Nephron (organoid): ENCODE data around the gene HCFC1R1.
A peak's percentile ranks its signal among the peaks of the same experiment; 100 is the strongest.
"Not testable (repeated sequence)": the region's sequence is repeated elsewhere in the genome, so short reads cannot be mapped to it uniquely, and the experiment has no call there.

Source experiments
- H3K27ac Mint-ChIP-seq, 3 experiments: 2 replicates each; pipeline ENCODE4 v1.8.0; 2020; ENCODE audit warnings: mixed read lengths in 3 of 3, mild to moderate bottlenecking in 2 of 3, moderate library complexity in 1 of 3
- H3K27me3 Mint-ChIP-seq: 2 replicates; pipeline ENCODE4 v1.8.0; 2021; ENCODE audit warnings: low read depth, mild to moderate bottlenecking, moderate library complexity, mixed read lengths
- H3K36me3 Mint-ChIP-seq: 2 replicates; pipeline ENCODE4 v1.8.0; 2020; ENCODE audit warnings: low read depth, mixed read lengths
- H3K4me1 Mint-ChIP-seq: 2 replicates; pipeline ENCODE4 v1.8.0; 2020; ENCODE audit warnings: mixed read lengths
- H3K4me3 Mint-ChIP-seq, 3 experiments: 2 replicates each; pipeline ENCODE4 v1.8.0; 2020; ENCODE audit warnings: mild to moderate bottlenecking in 3 of 3, mixed read lengths in 3 of 3, moderate library complexity in 2 of 3
- H3K9me3 Mint-ChIP-seq: 2 replicates; pipeline ENCODE4 v1.8.0; 2020; ENCODE audit warnings: mixed read lengths
- TF ChIP-seq, protein P1 (sequence below), 3 experiments: fragments of 200-600 bp; sonication (generic); IDR thresholded peaks; one replicate each; pipeline ENCODE4 v1.5.0; 2021; ENCODE audit warnings: antibody characterized with exemption in 3 of 3; ENCODE audit not compliant: unreplicated experiment in 3 of 3

The HCFC1R1 gene, protein sequence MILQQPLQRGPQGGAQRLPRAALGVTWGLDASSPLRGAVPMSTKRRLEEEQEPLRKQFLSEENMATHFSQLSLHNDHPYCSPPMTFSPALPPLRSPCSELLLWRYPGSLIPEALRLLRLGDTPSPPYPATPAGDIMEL

DNA sequence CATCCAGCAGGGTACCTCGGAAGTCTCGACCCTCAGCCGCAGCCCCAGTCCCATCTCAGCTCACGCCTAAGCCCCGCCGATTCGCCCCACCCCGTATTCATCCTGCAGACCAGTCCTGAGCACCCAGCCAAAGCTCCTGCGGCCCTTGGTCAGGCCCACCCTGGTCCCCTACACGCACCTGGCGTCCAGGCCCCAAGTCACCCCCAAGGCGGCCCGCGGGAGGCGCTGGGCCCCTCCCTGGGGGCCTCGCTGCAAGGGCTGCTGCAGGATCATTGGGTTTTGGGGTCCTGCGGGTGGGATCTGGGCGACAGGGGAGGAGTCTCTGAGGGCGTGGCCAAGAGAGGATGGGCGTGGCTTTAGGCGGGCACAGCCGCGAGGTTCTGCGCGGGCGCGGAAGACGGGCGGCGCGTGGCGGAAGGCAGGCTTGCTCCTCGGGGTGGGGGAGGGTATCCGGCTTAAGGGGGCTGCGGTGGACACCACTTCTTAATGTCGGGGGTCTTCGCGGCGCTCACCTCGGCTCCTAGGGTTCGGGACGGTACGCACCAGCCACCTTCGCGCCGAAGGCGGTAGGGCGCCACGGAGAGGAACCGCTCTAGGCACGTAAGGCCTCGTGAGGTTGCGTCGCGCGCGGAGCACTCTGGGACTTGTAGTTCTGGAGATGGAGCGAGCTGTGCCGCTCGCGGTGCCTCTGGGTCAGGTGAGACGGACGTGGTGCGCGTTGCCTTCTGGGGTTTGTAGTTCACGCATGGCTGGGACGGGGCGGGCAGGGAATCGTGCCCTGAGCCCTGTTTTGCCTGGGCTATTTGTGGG, at the start of gene HCFC1R1, which contains the start of gene THOC6:
Gene HCFC1R1, minus strand, starts transcription at position 274 of the 810 bp plus-strand sequence. Its CDS starts 1 bp downstream, at position 273.
Gene THOC6, plus strand, starts transcription at position 367 of the 810 bp plus-strand sequence. Its CDS starts 292 bp downstream, at position 659.
- peaks cover 17% of the 10 kb centered on the region for H3K27me3 Mint-ChIP-seq
- peak within 1 kb of the TSS; percentile 90 to 92 (median 92) for H3K4me3 Mint-ChIP-seq
- peaks cover 33% of the 10 kb centered on the region for H3K4me1 Mint-ChIP-seq
- H3K9me3 Mint-ChIP-seq, result no peaks in the 10 kb centered on the region
- TF ChIP-seq, protein P1, sequence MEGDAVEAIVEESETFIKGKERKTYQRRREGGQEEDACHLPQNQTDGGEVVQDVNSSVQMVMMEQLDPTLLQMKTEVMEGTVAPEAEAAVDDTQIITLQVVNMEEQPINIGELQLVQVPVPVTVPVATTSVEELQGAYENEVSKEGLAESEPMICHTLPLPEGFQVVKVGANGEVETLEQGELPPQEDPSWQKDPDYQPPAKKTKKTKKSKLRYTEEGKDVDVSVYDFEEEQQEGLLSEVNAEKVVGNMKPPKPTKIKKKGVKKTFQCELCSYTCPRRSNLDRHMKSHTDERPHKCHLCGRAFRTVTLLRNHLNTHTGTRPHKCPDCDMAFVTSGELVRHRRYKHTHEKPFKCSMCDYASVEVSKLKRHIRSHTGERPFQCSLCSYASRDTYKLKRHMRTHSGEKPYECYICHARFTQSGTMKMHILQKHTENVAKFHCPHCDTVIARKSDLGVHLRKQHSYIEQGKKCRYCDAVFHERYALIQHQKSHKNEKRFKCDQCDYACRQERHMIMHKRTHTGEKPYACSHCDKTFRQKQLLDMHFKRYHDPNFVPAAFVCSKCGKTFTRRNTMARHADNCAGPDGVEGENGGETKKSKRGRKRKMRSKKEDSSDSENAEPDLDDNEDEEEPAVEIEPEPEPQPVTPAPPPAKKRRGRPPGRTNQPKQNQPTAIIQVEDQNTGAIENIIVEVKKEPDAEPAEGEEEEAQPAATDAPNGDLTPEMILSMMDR (IDR thresholded peaks at IDR 0.05; ENCODE audit: unreplicated experiment in 3 of 3), result no peak
- H3K36me3 Mint-ChIP-seq, result peaks cover 12% of the 10 kb centered on the region
- H3K27ac Mint-ChIP-seq, result peak within 1 kb of the TSS; percentile 85 to 96 (median 94)

DNA sequence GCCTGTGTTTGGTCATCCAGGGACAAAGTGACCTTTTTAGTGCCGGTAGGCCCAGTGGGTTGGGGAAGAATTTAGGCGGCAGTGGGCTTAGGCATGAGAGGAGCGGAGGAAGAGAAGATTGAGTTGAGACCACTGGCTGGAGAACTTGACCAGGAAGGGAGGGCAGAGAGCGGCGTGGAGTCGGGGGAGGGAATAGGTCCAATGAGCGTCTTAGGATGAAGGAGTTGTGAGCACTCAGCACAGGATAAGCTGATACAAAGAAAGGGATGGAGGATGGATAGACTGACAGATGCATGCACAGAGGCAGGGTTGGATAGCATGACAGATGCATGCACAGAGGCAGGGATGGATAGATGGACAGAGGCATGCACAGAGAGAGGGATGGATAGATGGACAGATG, 49.7 kb upstream of the HCFC1R1 start:
- Mint-ChIP-seq H3K36me3 (no peaks in the 10 kb centered on the region), H3K4me3 (no peak overlapping the region)
- TF ChIP-seq, protein P1 (IDR thresholded peaks at IDR 0.05; ENCODE audit: unreplicated experiment in 3 of 3), result no peak

DNA sequence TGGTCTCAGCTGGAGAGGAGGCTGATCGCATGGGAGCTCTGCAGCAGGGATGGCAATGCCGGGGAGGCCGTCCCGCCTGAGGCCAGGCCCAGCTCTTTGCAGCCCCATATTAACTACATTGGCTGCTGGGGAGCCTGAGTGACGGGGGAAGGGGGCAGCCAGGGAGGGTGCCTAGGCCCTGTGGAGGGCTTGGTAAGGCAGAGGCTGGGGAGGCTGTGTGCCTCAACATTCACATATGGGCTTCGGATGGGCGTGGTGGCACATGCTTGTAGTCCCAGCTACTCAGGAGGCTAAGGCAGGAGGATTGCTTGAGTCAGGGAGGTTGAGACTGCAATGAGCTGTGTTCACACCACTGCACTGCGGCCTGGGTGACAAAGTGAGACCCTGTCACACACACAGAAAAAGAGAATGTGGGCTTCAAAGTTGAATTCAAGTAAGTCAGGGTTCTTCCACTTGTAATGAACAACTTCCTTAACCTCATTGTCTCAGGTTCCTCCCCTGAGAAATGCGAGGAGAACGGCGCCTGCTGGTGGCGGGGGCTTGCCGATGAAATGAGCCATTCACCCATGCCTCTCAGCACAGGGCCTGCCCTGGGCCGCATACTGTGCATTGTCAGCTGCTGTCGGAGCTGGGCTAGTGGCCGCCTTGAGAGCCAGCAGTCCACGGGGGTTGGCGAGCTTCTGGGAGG, 49.0 kb upstream of the HCFC1R1 start:
- H3K27ac Mint-ChIP-seq, H3K36me3 Mint-ChIP-seq, H3K9me3 Mint-ChIP-seq, H3K4me1 Mint-ChIP-seq, H3K4me3 Mint-ChIP-seq: not testable (repeated sequence)
- H3K27me3 Mint-ChIP-seq, result peaks cover 23% of the 10 kb centered on the region

More for the DNA sequence above, 49.7 kb upstream of the HCFC1R1 start:
- Mint-ChIP-seq H3K27ac (no peak overlapping the region), H3K27me3 (peaks cover 23% of the 10 kb centered on the region), H3K4me1 (peaks cover 9% of the 10 kb centered on the region), H3K9me3 (no peaks in the 10 kb centered on the region)

DNA sequence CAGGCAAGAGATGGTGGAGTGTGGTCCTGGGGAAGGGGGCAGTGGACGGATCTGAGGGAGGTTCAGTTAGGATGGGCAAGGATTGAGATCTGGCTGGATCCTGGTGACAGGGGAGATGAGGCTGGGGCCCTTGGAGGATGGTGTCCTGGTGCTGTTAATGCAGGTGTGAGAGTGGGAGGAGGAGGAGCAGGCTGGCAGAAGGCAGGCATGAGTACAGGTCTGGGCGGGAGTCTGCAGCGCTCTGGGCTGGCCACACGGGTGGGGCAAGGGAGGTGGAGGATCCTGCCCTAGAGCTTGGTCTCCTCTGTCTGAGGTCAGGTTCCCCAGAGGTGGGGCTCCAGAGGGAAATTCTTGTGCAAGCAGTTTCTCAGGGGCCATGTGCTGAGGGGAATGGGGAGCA, 48.4 kb upstream of the HCFC1R1 start:
- not testable (repeated sequence) for H3K9me3 Mint-ChIP-seq, H3K4me3 Mint-ChIP-seq, H3K36me3 Mint-ChIP-seq, H3K27ac Mint-ChIP-seq
- Mint-ChIP-seq H3K27me3 (peaks cover 23% of the 10 kb centered on the region), H3K4me1 (peaks cover 11% of the 10 kb centered on the region)

DNA sequence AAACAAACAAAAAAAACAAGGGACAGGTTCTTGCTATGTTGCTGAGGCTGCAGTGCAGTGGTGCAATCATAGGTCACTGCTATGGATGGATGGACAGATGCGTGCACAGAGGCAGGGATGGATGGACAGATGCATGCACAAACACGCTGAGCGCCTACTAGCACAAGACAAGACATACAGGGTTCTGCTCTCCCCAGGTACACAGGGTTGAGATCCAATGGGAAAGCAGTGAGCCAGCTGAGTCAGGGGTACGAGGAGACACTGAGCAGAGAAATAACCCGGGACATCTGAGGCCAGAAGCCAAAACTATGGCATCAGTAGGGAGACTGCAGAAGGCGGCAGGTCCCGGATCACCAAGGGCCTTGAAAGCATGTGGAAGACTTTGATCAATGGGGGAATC, 47.9 kb upstream of the HCFC1R1 start:
- TF ChIP-seq, protein P1 (IDR thresholded peaks at IDR 0.05; ENCODE audit: unreplicated experiment in 3 of 3), result no peak
- H3K9me3 Mint-ChIP-seq, result no peaks in the 10 kb centered on the region
- H3K4me3 Mint-ChIP-seq, result no peak overlapping the region
- H3K27ac Mint-ChIP-seq, result no peak overlapping the region
- H3K4me1 Mint-ChIP-seq, result peaks cover 13% of the 10 kb centered on the region
- H3K36me3 Mint-ChIP-seq, result no peaks in the 10 kb centered on the region
- H3K27me3 Mint-ChIP-seq, result peaks cover 19% of the 10 kb centered on the region

DNA sequence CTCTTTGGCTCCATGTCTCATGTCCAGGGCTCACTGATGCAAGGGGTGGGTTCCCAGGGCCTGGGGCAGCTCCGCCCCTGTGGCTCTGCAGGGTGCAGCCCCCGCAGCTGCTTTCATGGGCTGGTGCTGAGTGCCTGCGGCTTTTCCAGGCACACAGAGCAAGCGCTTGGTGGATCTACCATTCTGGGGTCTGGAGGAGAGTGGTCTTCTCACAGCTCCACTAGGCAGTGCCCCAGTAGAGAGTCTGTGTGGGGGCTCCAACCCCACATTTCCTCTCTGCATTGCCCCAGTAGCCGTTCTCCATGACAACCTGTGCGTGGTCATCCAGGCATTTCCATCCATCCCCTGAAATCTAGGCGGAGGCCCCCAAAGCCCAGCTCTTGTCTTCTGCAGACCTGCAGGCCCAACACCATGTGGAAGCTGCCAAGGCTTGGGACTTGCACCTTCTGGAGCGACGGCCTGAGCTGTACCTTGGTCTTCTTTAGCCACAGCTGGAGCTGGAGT, 46.9 kb upstream of the HCFC1R1 start:
- TF ChIP-seq, protein P1 (IDR thresholded peaks at IDR 0.05; ENCODE audit: unreplicated experiment in 3 of 3), result no peak
- H3K27me3 Mint-ChIP-seq, result peaks cover 16% of the 10 kb centered on the region
- H3K4me3 Mint-ChIP-seq, result peak overlapping the region in 1 of 3 experiments; percentile 39
- peaks cover 16% of the 10 kb centered on the region for H3K4me1 Mint-ChIP-seq
- no peaks in the 10 kb centered on the region for H3K9me3 Mint-ChIP-seq
- H3K27ac Mint-ChIP-seq, result no peak overlapping the region
- H3K36me3 Mint-ChIP-seq, result no peaks in the 10 kb centered on the region

DNA sequence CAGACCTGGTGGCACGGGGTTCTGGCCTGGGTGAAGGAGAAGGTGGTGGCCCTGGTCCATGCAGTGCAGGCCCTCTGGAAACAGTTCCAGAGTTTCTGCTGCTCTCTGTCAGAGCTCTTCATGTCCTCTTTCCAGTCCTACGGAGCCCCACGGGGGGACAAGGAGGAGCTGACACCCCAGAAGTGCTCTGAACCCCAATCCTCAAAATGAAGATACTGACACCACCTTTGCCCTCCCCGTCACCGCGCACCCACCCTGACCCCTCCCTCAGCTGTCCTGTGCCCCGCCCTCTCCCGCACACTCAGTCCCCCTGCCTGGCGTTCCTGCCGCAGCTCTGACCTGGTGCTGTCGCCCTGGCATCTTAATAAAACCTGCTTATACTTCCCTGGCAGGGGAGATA, 45.4 kb upstream of the HCFC1R1 start:
- Mint-ChIP-seq H3K27me3 (peaks cover 11% of the 10 kb centered on the region), H3K4me1 (peaks cover 21% of the 10 kb centered on the region), H3K4me3 (peak overlapping the region in 1 of 3 experiments; percentile 45)
- H3K27ac Mint-ChIP-seq, H3K9me3 Mint-ChIP-seq, H3K36me3 Mint-ChIP-seq: not testable (repeated sequence)
